ENCODE data around the gene IBTK. TPM values are rescaled to one million over a fixed set of nuclear protein-coding genes. Genes with fewer than 3 reads are reported as not detected.

Gene IBTK
- total and polyA plus RNA-seq, 2 donors from 2014 or later, result 17.2 to 38.4 TPM

- H3K9me3 ChIP-seq (ENCODE audit: control insufficient read depth in 2 of 3, insufficient read depth in 1 of 3, low read length in 3 of 3), result no peaks in the 10 kb centered on the region
- intact Hi-C loops (cut with DNase I), result no loop called here
- no peak for TF ChIP-seq CTCF (IDR thresholded peaks at IDR 0.05; ENCODE audit: borderline replicate concordance, extremely low read depth, insufficient read depth)
- H3K4me1 ChIP-seq (ENCODE audit: control insufficient read depth in 2 of 3, insufficient read depth in 2 of 3, low read depth in 1 of 3, low read length in 3 of 3), result no peaks in the 10 kb centered on the region
- H3K27ac ChIP-seq (ENCODE audit: low read depth in 2 of 2, low read length in 2 of 2), result no peak overlapping the region
- DNase-seq (no peak), FAIRE-seq (no peak)
- no peak overlapping the region for H3K9ac ChIP-seq (ENCODE audit: low read length in 3 of 3)
- no peaks in the 10 kb centered on the region for H3K27me3 ChIP-seq (ENCODE audit: control insufficient read depth, insufficient read depth, low read length)
- H3K4me3 ChIP-seq (ENCODE audit: low read length in 3 of 3), result no peak overlapping the region
- no peaks in the 10 kb centered on the region for H3K36me3 ChIP-seq (ENCODE audit: control insufficient read depth in 2 of 3, insufficient read depth in 3 of 3, low read length in 3 of 3)
Observed at GRCh38 chr6:82143041-82143481, 104.5 kb downstream of the IBTK start.

- H3K27ac ChIP-seq (ENCODE audit: low read depth in 2 of 2, low read length in 2 of 2), result no peak overlapping the region
- no peak overlapping the region for H3K4me3 ChIP-seq (ENCODE audit: low read length in 3 of 3)
- TF ChIP-seq CTCF (IDR thresholded peaks at IDR 0.05; ENCODE audit: borderline replicate concordance, extremely low read depth, insufficient read depth), result no peak
- FAIRE-seq (no peak), DNase-seq (no peak)
- no peaks in the 10 kb centered on the region for H3K4me1 ChIP-seq (ENCODE audit: control insufficient read depth in 2 of 3, insufficient read depth in 2 of 3, low read depth in 1 of 3, low read length in 3 of 3)
- H3K36me3 ChIP-seq (ENCODE audit: control insufficient read depth in 2 of 3, insufficient read depth in 3 of 3, low read length in 3 of 3), result no peaks in the 10 kb centered on the region
- H3K9ac ChIP-seq (ENCODE audit: low read length in 3 of 3), result no peak overlapping the region
- intact Hi-C loops (cut with DNase I), result no loop called here
- no peaks in the 10 kb centered on the region for H3K9me3 ChIP-seq (ENCODE audit: control insufficient read depth in 2 of 3, insufficient read depth in 1 of 3, low read length in 3 of 3)
- no peaks in the 10 kb centered on the region for H3K27me3 ChIP-seq (ENCODE audit: control insufficient read depth, insufficient read depth, low read length)
Observed at GRCh38 chr6:82142524-82142923, 105.0 kb downstream of the IBTK start.

- no peak for FAIRE-seq
- H3K4me3 ChIP-seq (ENCODE audit: low read length in 3 of 3), result no peak overlapping the region
- intact Hi-C loops (cut with DNase I), result no loop called here
Observed at GRCh38 chr6:82138075-82138791, 109.3 kb downstream of the IBTK start.

More at GRCh38 chr6:82138075-82138791, 109.3 kb downstream of the IBTK start:
- no peaks in the 10 kb centered on the region for H3K4me1 ChIP-seq (ENCODE audit: control insufficient read depth in 2 of 3, insufficient read depth in 2 of 3, low read depth in 1 of 3, low read length in 3 of 3)
- H3K27ac ChIP-seq (ENCODE audit: low read depth in 2 of 2, low read length in 2 of 2), result no peak overlapping the region
- no peaks in the 10 kb centered on the region for H3K36me3 ChIP-seq (ENCODE audit: control insufficient read depth in 2 of 3, insufficient read depth in 3 of 3, low read length in 3 of 3)
- no peaks in the 10 kb centered on the region for H3K27me3 ChIP-seq (ENCODE audit: control insufficient read depth, insufficient read depth, low read length)
- no peak for DNase-seq
- no peaks in the 10 kb centered on the region for H3K9me3 ChIP-seq (ENCODE audit: control insufficient read depth in 2 of 3, insufficient read depth in 1 of 3, low read length in 3 of 3)
- TF ChIP-seq CTCF (IDR thresholded peaks at IDR 0.05; ENCODE audit: borderline replicate concordance, extremely low read depth, insufficient read depth), result no peak
- H3K9ac ChIP-seq (ENCODE audit: low read length in 3 of 3), result no peak overlapping the region
